Tibial nerve (tissue), 3 donors: ENCODE data around the gene FRMD6.

ENCODE experiments used
- CTCF ChIP-seq, 5 experiments: fragments of 200-600 bp in 3 of 5; fragments of 450-650 bp in 2 of 5; sonication (generic) in 3 of 5; IDR thresholded peaks; one replicate each; pipeline ENCODE4 v1.5.1; 2016 to 2019; ENCODE audit warnings: antibody characterized with exemption in 5 of 5, mild to moderate bottlenecking in 3 of 5, moderate library complexity in 2 of 5
- POLR2A ChIP-seq, 2 donors: fragments of 450-650 bp; IDR thresholded peaks; one replicate each; pipeline ENCODE4 v1.6.1; 2017; ENCODE audit warnings: antibody characterized with exemption in 2 of 2, mild to moderate bottlenecking in 2 of 2, moderate library complexity in 2 of 2

- TF ChIP-seq POLR2A (IDR thresholded peaks at IDR 0.05) (no peak), CTCF (IDR thresholded peaks at IDR 0.05) (no peak)
Observed at GRCh38 chr14:51715742-51716141, 64.0 kb downstream of the FRMD6 start.
